Measurements from ENCODE around the gene CFAP100. TPM values are rescaled to one million over a fixed set of nuclear protein-coding genes. Genes with fewer than 3 reads are reported as not detected.

Gene CFAP100
- total RNA-seq, 4 donors from 2014 or later, result not detected

DNA sequence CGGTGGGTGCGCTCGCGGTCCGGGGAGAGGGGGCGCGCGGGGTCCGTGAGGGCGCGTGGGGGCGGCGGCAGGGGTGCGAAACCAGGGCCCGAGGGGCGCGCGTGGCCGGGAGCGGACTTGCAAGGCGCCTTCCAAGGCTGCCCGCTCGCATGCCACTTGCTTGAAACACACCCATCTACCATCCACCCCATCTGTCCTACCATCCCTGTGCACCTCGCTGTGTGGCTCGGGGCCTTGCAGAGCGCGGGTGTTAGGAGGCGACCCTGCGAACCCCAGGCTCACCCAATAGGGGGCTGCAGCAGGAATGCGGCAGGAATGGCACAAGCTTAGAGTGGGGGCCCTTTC is 240 bp downstream of the CFAP100 start:
- 20% methylated on average over 1 of the region's 30 CpGs for WGBS
- Histone ChIP-seq H3K4me1 (peaks cover 4 to 13% (median 12%) of the 10 kb centered on the region in 4 donors), H3K27me3 (peaks cover 0 to 15% (median under 1%) of the 10 kb centered on the region in 4 donors), H3K36me3 (no peaks in the 10 kb centered on the region), H3K4me3 (peak overlapping the region; percentile 40 to 53 (median 49)), H3K27ac (replicated peaks in 1 of 4) (peak overlapping the region in 1 of 4 donors; percentile 11), H3K9me3 (no peaks in the 10 kb centered on the region)
- intact Hi-C loops (cut with DNase I), result loop anchor here (5.0 kb wide), 1 partner anchor 77 kb away; no protein-coding TSS in a partner anchor
- TF ChIP-seq, protein P1, sequence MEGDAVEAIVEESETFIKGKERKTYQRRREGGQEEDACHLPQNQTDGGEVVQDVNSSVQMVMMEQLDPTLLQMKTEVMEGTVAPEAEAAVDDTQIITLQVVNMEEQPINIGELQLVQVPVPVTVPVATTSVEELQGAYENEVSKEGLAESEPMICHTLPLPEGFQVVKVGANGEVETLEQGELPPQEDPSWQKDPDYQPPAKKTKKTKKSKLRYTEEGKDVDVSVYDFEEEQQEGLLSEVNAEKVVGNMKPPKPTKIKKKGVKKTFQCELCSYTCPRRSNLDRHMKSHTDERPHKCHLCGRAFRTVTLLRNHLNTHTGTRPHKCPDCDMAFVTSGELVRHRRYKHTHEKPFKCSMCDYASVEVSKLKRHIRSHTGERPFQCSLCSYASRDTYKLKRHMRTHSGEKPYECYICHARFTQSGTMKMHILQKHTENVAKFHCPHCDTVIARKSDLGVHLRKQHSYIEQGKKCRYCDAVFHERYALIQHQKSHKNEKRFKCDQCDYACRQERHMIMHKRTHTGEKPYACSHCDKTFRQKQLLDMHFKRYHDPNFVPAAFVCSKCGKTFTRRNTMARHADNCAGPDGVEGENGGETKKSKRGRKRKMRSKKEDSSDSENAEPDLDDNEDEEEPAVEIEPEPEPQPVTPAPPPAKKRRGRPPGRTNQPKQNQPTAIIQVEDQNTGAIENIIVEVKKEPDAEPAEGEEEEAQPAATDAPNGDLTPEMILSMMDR (IDR thresholded peaks at IDR 0.05), result no peak
- TF ChIP-seq POLR2A (IDR thresholded peaks at IDR 0.05; ENCODE audit: low read depth), result no peak
- TF ChIP-seq EP300 (IDR thresholded peaks at IDR 0.05), result no peak
- no peak for TF ChIP-seq POLR2AphosphoS5 (IDR thresholded peaks at IDR 0.05)
- no peak for DNase-seq (ENCODE audit: extremely low spot score)

DNA sequence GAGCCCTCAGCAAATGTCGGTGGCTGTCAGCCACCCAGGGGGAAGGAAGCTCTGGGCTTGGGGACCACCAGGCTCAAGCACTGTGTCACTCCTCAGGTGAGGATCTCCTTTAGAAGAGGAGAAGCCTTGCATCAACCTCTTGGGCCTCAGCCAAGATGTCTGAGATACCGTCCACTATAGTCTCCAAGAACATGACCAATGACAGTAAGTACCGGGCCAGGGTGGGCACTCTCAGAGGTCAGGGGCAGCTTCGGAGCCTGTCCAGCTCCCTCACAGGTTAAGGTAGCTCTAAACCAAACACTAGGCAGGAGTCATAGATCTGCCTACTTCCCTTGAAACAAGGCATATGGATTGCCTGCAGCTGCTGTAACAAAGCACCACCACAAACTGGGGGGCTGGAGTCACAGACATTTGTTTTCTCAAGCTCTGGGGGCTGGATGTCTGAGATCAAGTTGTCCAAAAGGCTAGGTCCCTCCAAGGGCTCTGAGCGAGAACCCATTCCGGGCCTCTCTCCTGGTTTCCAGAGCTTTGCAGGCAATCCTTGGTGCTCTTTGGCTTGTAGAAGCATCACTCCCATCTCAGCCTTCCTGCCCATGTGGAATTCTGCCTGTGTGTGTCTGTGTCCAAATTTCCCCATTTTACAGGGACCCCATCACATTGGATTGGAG is 1.3 kb downstream of the CFAP100 start:
- Histone ChIP-seq H3K27me3 (peaks cover 0 to 15% (median 0%) of the 10 kb centered on the region in 4 donors), H3K4me1 (peaks cover 4 to 13% (median 12%) of the 10 kb centered on the region in 4 donors), H3K27ac (replicated peaks in 1 of 4) (no peak overlapping the region), H3K9me3 (no peaks in the 10 kb centered on the region), H3K36me3 (no peaks in the 10 kb centered on the region), H3K4me3 (no peak overlapping the region)
- TF ChIP-seq POLR2A (IDR thresholded peaks at IDR 0.05; ENCODE audit: low read depth), result no peak
- TF ChIP-seq POLR2AphosphoS5 (IDR thresholded peaks at IDR 0.05), result no peak
- TF ChIP-seq, protein P1 (IDR thresholded peaks at IDR 0.05), result no peak
- no peak for TF ChIP-seq EP300 (IDR thresholded peaks at IDR 0.05)
- intact Hi-C loops (cut with DNase I), result no loop called here
- DNase-seq (ENCODE audit: extremely low spot score), result no peak
- WGBS, result 92% methylated on average over 6 of the region's 6 CpGs

DNA sequence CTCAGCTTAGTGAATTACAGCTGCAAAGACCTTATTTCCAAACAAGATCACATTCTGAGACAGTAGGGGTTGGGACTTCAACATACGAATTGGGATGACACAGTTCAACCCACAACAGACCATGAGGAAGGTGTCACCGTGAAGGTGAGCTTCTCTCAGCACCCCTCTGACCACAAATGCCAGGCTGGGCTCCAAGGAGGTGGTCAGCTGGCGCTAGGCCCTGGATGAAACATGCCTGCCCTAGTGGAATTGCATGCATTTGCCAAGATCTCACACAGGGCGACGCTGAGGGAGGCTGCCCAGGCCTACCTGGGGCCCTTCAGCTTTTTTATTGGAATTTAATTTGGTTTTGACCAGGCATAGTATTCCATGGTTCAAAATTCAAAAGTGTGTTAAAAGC is 1.8 kb downstream of the CFAP100 start:
- TF ChIP-seq POLR2AphosphoS5 (IDR thresholded peaks at IDR 0.05) (no peak), EP300 (IDR thresholded peaks at IDR 0.05) (no peak), POLR2A (IDR thresholded peaks at IDR 0.05; ENCODE audit: low read depth) (no peak)
- TF ChIP-seq, protein P1 (IDR thresholded peaks at IDR 0.05), result no peak
- H3K4me1 ChIP-seq, result peaks cover 4 to 13% (median 12%) of the 10 kb centered on the region in 4 donors
- intact Hi-C loops (cut with DNase I), result no loop called here
- H3K36me3 ChIP-seq, result no peaks in the 10 kb centered on the region
- no peak for DNase-seq (ENCODE audit: extremely low spot score)
- 98% methylated on average over 5 of the region's 5 CpGs for WGBS
- H3K27me3 ChIP-seq, result peaks cover 0 to 15% (median 0%) of the 10 kb centered on the region in 4 donors
- no peaks in the 10 kb centered on the region for H3K9me3 ChIP-seq
- no peak overlapping the region for H3K27ac ChIP-seq (replicated peaks in 1 of 4)
- H3K4me3 ChIP-seq, result no peak overlapping the region

DNA sequence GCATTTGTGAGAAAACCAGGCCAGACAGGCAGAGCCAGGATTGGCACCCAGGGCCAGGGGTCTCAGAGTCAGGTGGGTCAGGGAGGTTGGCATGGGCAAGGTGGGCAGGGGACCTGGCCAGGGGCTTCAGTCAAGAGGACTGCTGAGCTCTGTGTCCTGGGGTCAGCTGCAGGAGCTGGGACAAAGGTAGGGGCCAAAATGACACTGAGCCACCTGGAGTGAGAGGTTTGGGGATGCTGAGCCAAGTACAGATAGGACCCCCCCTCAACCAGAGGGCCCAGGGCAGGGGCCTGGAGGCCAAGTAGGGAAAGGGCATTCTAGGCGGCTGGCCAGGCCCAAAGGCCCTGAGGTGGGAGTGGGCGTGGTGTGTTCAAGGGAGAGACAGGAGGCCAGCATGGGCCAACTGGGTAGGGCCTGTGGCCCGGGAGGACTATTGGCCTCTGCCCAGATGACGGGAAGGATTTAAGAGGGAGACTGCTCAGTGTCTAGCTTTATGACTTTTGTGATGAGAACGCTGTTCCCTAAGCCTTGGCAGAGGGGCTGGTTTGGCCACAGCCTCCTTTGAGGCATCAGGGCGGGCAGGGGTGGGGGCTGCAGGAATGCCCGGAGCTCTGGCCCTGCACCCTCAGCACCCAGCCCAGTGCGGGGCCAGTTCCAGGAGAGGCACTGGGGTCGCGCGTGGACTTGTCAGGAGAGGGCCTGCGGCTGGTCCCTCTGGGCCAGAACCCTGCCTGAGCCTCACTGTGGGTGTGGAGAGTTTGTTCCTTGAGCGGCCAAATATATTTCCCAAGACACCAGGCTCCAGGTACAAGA is 3.1 kb downstream of the CFAP100 start:
- TF ChIP-seq POLR2A (IDR thresholded peaks at IDR 0.05; ENCODE audit: low read depth) (no peak), EP300 (IDR thresholded peaks at IDR 0.05) (no peak), POLR2AphosphoS5 (IDR thresholded peaks at IDR 0.05) (no peak)
- TF ChIP-seq, protein P1 (IDR thresholded peaks at IDR 0.05), result no peak
- Histone ChIP-seq H3K36me3 (no peaks in the 10 kb centered on the region), H3K9me3 (no peaks in the 10 kb centered on the region), H3K4me3 (no peak overlapping the region), H3K27ac (replicated peaks in 1 of 4) (no peak overlapping the region), H3K27me3 (peaks cover 0 to 15% (median 0%) of the 10 kb centered on the region in 4 donors), H3K4me1 (peaks cover 4 to 13% (median 12%) of the 10 kb centered on the region in 4 donors)
- 98% methylated on average over 11 of the region's 13 CpGs for whole genome bisulfite sequencing
- no peak for DNase-seq (ENCODE audit: extremely low spot score)
- intact Hi-C loops (cut with DNase I), result no loop called here
